DOHH2 (cell line): ENCODE data around the gene ARMS2.

ENCODE experiments used
- EZH2phosphoT487 ChIP-seq: fragments of 200-600 bp; sonication (generic); IDR thresholded peaks from 2 replicates; pipeline ENCODE4 v1.6.1; 2017; ENCODE audit warnings: borderline replicate concordance, mild to moderate bottlenecking, antibody characterized with exemption, low read length, moderate library complexity, mixed read lengths
- TF ChIP-seq, protein P1 (sequence below): fragments of 200-600 bp; sonication (generic); IDR thresholded peaks from one replicate; pipeline ENCODE4 v1.5.1; 2014; ENCODE audit warnings: antibody characterized with exemption, mild to moderate bottlenecking, low read depth, low read length; ENCODE audit not compliant: poor library complexity, severe bottlenecking

DNA sequence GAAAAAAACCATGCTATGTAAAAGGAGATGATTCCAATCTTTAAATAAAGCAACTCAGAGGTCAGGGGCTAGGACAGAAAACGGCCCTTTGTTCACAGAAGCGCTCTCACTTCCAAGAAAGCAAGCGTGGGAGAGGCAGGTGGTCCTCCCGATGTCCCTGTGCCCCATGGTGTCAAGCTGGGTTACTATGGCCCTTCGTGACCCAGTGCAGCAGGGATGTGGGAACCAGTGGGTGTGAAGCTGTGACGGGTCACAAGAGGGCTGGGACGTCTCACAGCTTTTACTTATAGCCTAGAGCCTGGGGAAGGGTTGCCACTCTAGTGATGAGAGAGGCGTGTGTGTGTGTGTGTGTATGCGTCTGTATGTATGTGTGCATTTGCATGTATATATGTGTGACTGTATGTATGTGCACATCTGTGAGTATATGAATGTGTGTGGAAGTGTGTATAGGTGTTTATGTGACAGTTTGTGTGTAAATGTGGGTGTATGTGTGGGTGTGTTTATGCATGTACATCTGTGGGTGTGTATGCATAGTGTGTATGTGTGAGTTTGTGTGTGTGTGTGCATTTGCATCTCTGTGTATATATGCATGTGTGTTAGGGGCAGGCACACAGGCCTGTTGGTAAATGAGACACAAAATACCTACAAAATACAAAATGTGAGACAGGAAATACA is 32.1 kb downstream of the ARMS2 start:
- TF ChIP-seq, protein P1, sequence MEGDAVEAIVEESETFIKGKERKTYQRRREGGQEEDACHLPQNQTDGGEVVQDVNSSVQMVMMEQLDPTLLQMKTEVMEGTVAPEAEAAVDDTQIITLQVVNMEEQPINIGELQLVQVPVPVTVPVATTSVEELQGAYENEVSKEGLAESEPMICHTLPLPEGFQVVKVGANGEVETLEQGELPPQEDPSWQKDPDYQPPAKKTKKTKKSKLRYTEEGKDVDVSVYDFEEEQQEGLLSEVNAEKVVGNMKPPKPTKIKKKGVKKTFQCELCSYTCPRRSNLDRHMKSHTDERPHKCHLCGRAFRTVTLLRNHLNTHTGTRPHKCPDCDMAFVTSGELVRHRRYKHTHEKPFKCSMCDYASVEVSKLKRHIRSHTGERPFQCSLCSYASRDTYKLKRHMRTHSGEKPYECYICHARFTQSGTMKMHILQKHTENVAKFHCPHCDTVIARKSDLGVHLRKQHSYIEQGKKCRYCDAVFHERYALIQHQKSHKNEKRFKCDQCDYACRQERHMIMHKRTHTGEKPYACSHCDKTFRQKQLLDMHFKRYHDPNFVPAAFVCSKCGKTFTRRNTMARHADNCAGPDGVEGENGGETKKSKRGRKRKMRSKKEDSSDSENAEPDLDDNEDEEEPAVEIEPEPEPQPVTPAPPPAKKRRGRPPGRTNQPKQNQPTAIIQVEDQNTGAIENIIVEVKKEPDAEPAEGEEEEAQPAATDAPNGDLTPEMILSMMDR, result no peak
- no peak for TF ChIP-seq EZH2phosphoT487
